PC-3 (cell line): ENCODE measurements around the gene CACNA1I. TPM values are rescaled to one million over a fixed set of nuclear protein-coding genes. Genes with fewer than 3 reads are reported as not detected.

Experiments
- ATAC-seq: fragments of 200-7000 bp; cut with Tn5 transposase; 2 replicates; pipeline ENCODE4 v1.9.1; 2020; ENCODE audit warnings: mild to moderate bottlenecking, moderate library complexity
- BruUV-seq: library from RNA; stranded (reverse); fragments of 400-500 nt; replicated peaks from 2 replicates; lab custom pipeline; 2021; lab: Mats Ljungman, UMichigan
- CTCF ChIA-PET: fragments of 300-600 bp; sonication (Branson Sonifier 250); formaldehyde crosslinking; loops from one replicate; lab custom pipeline; 2022; ENCODE audit warnings: antibody characterized with exemption; lab: Charles Lee
- POLR2A ChIA-PET: fragments of 300-600 bp; sonication (Branson Sonifier 250); formaldehyde crosslinking; loops from one replicate; lab custom pipeline; 2022; ENCODE audit warnings: antibody characterized with exemption; ENCODE audit not compliant: unreplicated experiment; lab: Charles Lee
- DNase-seq: peaks from one replicate; pipeline ENCODE4 v3.0.0-alpha.2; 2015
- H2AFZ ChIP-seq: fragments of 300-600 bp; sonication (generic); 2 replicates; pipeline ENCODE4 v1.6.0; 2016; ENCODE audit warnings: antibody characterized with exemption, low read length
- H3F3A ChIP-seq: fragments of 300-600 bp; sonication (generic); one replicate; pipeline ENCODE4 v1.6.0; 2017; ENCODE audit warnings: antibody characterized with exemption, low read length, control low read depth, mild to moderate bottlenecking; ENCODE audit not compliant: unreplicated experiment
- H3K27ac ChIP-seq: fragments of 300-600 bp; sonication (generic); 2 replicates; pipeline ENCODE4 v1.5.1; 2016; ENCODE audit warnings: mild to moderate bottlenecking, low read length
- H3K27me3 ChIP-seq: fragments of 300-600 bp; sonication (generic); 2 replicates; pipeline ENCODE4 v1.6.1; 2016; ENCODE audit warnings: low read length, mixed read lengths
- H3K36me3 ChIP-seq: fragments of 300-600 bp; sonication (generic); 2 replicates; pipeline ENCODE4 v1.6.1; 2016; ENCODE audit warnings: low read depth, mixed run types, low read length, mixed read lengths
- H3K4me1 ChIP-seq: fragments of 300-600 bp; sonication (generic); 2 replicates; pipeline ENCODE4 v1.5.1; 2016; ENCODE audit warnings: low read length; ENCODE audit not compliant: insufficient read depth
- H3K4me2 ChIP-seq: fragments of 300-600 bp; sonication (generic); 2 replicates; pipeline ENCODE4 v1.6.0; 2016; ENCODE audit warnings: low read length
- H3K4me3 ChIP-seq: fragments of 300-600 bp; sonication (generic); 2 replicates; pipeline ENCODE4 v1.5.1; 2016; ENCODE audit warnings: mild to moderate bottlenecking, low read length, mixed read lengths
- H3K79me2 ChIP-seq: fragments of 300-600 bp; sonication (generic); 2 replicates; pipeline ENCODE4 v1.6.1; 2017; ENCODE audit warnings: low read length, mixed read lengths
- H3K9ac ChIP-seq: fragments of 300-600 bp; sonication (generic); 2 replicates; pipeline ENCODE4 v1.6.0; 2016; ENCODE audit warnings: mild to moderate bottlenecking, low read length
- H3K9me2 ChIP-seq: fragments of 300-600 bp; sonication (generic); replicated peaks from 2 replicates; pipeline ENCODE4 v1.6.1; 2016; ENCODE audit warnings: mixed run types, low read length, mixed read lengths
- H3K9me3 ChIP-seq: fragments of 300-600 bp; sonication (generic); 2 replicates; pipeline ENCODE4 v1.6.1; 2016; ENCODE audit warnings: low read length, mixed read lengths
- H4K20me1 ChIP-seq: fragments of 300-600 bp; sonication (generic); 2 replicates; pipeline ENCODE4 v1.6.1; 2016; ENCODE audit warnings: low read length, mixed read lengths
- CTCF ChIP-seq: fragments of 300-600 bp; sonication (generic); conservative IDR thresholded peaks from 2 replicates; pipeline ENCODE4 v1.5.1; 2017; ENCODE audit warnings: antibody characterized with exemption, low read depth, mild to moderate bottlenecking, low read length
- EZH2 ChIP-seq: fragments of 300-600 bp; sonication (generic); IDR thresholded peaks from one replicate; pipeline ENCODE4 v1.6.1; 2017; ENCODE audit warnings: antibody characterized with exemption, mild to moderate bottlenecking, low read length; ENCODE audit not compliant: unreplicated experiment
- EZH2phosphoT487 ChIP-seq: fragments of 300-600 bp; sonication (generic); IDR thresholded peaks from 2 replicates; pipeline ENCODE4 v1.6.1; 2018; ENCODE audit warnings: mild to moderate bottlenecking, antibody characterized with exemption, low read length, borderline replicate concordance
- intact Hi-C: fragments of 100-400 bp; cut with micrococcal nuclease; formaldehyde crosslinking; loops from 2 replicates; pipeline ENCODE4 v1.9.0; 2023
- total RNA-seq: library from RNA; depleted of rRNA; stranded (reverse); fragments of >200 nt; gene quantifications from 2 replicates; pipeline ENCODE4 v1.2.3, GENCODE V29; 2014

Gene CACNA1I
- total RNA-seq, 1 experiment from 2014 or later = not detected

- Histone ChIP-seq H3K9me2 (no peaks in the 10 kb centered on the region), H3K4me2 (no peak overlapping the region), H3K27me3 (no peaks in the 10 kb centered on the region; the same call in 1 of the 2 replicates), H4K20me1 (no peaks in the 10 kb centered on the region), H3K9ac (no peak overlapping the region), H3F3A (no peaks in the 10 kb centered on the region), H2AFZ (no peak overlapping the region), H3K4me1 (no peaks in the 10 kb centered on the region), H3K27ac (no peak overlapping the region), H3K36me3 (no peaks in the 10 kb centered on the region), H3K79me2 (no peaks in the 10 kb centered on the region), H3K9me3 (no peaks in the 10 kb centered on the region), H3K4me3 (no peak overlapping the region)
- no peak for DNase-seq
- ChIA-PET POLR2A (interaction anchor here (0.6 kb wide), 1 partner anchor 892 kb away, joined by 17 read pairs; no protein-coding TSS in a partner anchor), CTCF (no interaction called here)
- no TSS peak for BruUV-seq
- ATAC-seq = no peak
- intact Hi-C loops = no loop called here
- no peak for TF ChIP-seq CTCF
- TF ChIP-seq EZH2 = no peak
- no peak for TF ChIP-seq EZH2phosphoT487
Observed at GRCh38 chr22:39685336-39686177, 115.0 kb downstream of the CACNA1I start.

DNA sequence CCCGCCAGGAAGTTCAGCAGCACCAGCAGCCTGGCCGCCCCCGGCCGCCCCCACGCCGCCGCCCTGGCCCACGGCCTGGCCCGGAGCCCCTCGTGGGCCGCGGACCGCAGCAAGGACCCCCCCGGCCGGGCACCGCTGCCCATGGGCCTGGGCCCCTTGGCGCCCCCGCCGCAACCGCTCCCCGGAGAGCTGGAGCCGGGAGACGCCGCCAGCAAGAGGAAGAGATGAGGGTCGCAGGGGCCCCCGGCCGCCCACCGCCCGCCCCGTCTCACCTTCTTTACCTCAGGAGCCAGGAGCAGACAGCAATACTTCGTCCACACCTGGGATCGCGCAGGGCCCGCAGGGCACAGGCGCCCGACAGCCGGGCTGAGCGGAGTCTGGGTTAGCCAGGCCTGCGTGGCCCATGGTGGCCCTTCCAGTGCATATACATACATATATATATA lies 115.6 kb downstream of the CACNA1I start:
- H3K9me2 ChIP-seq = no peaks in the 10 kb centered on the region
- no peaks in the 10 kb centered on the region; the same call in 1 of the 2 replicates for H3K27me3 ChIP-seq
- no peaks in the 10 kb centered on the region for H3K36me3 ChIP-seq
- H3K79me2 ChIP-seq = no peaks in the 10 kb centered on the region
- no peak overlapping the region for H3K4me3 ChIP-seq
- no peak overlapping the region for H3K27ac ChIP-seq
- H3K9ac ChIP-seq = no peak overlapping the region
- BruUV-seq = no TSS peak
- intact Hi-C loops = no loop called here
- POLR2A ChIA-PET = no interaction called here
- H3K4me2 ChIP-seq = no peak overlapping the region
- CTCF ChIA-PET = no interaction called here
- ATAC-seq (no peak), DNase-seq (no peak)
- no peaks in the 10 kb centered on the region for H3K4me1 ChIP-seq
- H4K20me1 ChIP-seq = no peaks in the 10 kb centered on the region
- H2AFZ ChIP-seq = no peak overlapping the region
- no peaks in the 10 kb centered on the region for H3F3A ChIP-seq
- no peaks in the 10 kb centered on the region for H3K9me3 ChIP-seq
- TF ChIP-seq EZH2phosphoT487 (no peak), EZH2 (no peak), CTCF (no peak)
